IMR-90 (cell line): ENCODE data around the gene SOX8. TPM values are rescaled to one million over a fixed set of nuclear protein-coding genes. Genes with fewer than 3 reads are reported as not detected.

Source experiments
- ATAC-seq: fragments of 200-7000 bp; cut with Tn5 transposase; 2 replicates; pipeline ENCODE4 v1.9.1; 2020; ENCODE audit warnings: low read depth, mild to moderate bottlenecking, moderate library complexity
- BruUV-seq: library from RNA; stranded (reverse); fragments of 400-500 nt; replicated peaks from 2 replicates; lab custom pipeline; 2021; lab: Mats Ljungman, UMichigan
- CTCF ChIA-PET: fragments of 300-600 bp; formaldehyde crosslinking; extraction: SDS; loops from one replicate; lab custom pipeline; 2021; ENCODE audit warnings: antibody characterized with exemption; lab: Yijun Ruan, JAX
- POLR2A ChIA-PET: fragments of 300-600 bp; sonication (Branson Sonifier 250); formaldehyde crosslinking; loops from one replicate; lab custom pipeline; 2022; ENCODE audit warnings: antibody characterized with exemption; ENCODE audit not compliant: unreplicated experiment; lab: Charles Lee
- DNase-seq: peaks from one replicate; pipeline ENCODE4 v3.0.0; 2013
- H2AFZ ChIP-seq: replicated peaks from 2 replicates; pipeline ENCODE3; 2013; ENCODE audit warnings: low read length, mild to moderate bottlenecking; ENCODE audit not compliant: poor library complexity
- H2AK5ac ChIP-seq: 2 replicates; pipeline ENCODE4 v1.6.1; 2013; ENCODE audit warnings: low read depth, low read length, inconsistent platforms
- H2AK9ac ChIP-seq: replicated peaks from 2 replicates; pipeline ENCODE3; 2013; ENCODE audit warnings: mild to moderate bottlenecking, low read depth, low read length, moderate library complexity; ENCODE audit not compliant: poor library complexity
- H2BK120ac ChIP-seq: 2 replicates; pipeline ENCODE4 v1.6.1; 2013; ENCODE audit warnings: low read depth, low read length, inconsistent platforms
- H2BK15ac ChIP-seq: 3 replicates; pipeline ENCODE4 v1.6.1; 2013; ENCODE audit warnings: low read depth, low read length, inconsistent platforms
- H2BK20ac ChIP-seq: 2 replicates; pipeline ENCODE4 v1.6.1; 2013; ENCODE audit warnings: low read depth, mild to moderate bottlenecking, inconsistent platforms, low read length, moderate library complexity
- H2BK5ac ChIP-seq: 2 replicates; pipeline ENCODE4 v1.6.1; 2013; ENCODE audit warnings: mild to moderate bottlenecking, low read depth, low read length, inconsistent platforms; ENCODE audit not compliant: poor library complexity, severe bottlenecking
- H3K14ac ChIP-seq: replicated peaks from 2 replicates; pipeline ENCODE4 v1.6.1; 2013; ENCODE audit warnings: low read depth, low read length, inconsistent platforms
- H3K18ac ChIP-seq: 2 replicates; pipeline ENCODE4 v1.6.1; 2013; ENCODE audit warnings: low read depth, low read length, control low read depth
- H3K23ac ChIP-seq: 2 replicates; pipeline ENCODE4 v1.6.1; 2013; ENCODE audit warnings: low read depth, low read length, inconsistent platforms
- H3K27ac ChIP-seq: 2 replicates; pipeline ENCODE4 v1.5.1; 2013; ENCODE audit warnings: mild to moderate bottlenecking, control low read depth, low read length; ENCODE audit not compliant: insufficient read depth
- H3K27me3 ChIP-seq: 2 replicates; pipeline ENCODE4 v1.6.1; 2013; ENCODE audit warnings: low read length; ENCODE audit not compliant: control insufficient read depth, insufficient read depth
- H3K36me3 ChIP-seq: 2 replicates; pipeline ENCODE4 v1.6.1; 2013; ENCODE audit warnings: low read length, mixed read lengths; ENCODE audit not compliant: control insufficient read depth, insufficient read depth
- H3K4ac ChIP-seq: 2 replicates; pipeline ENCODE4 v1.6.1; 2013; ENCODE audit warnings: low read depth, low read length, inconsistent platforms
- H3K4me1 ChIP-seq: 2 replicates; pipeline ENCODE4 v1.6.1; 2013; ENCODE audit warnings: low read length, mixed read lengths; ENCODE audit not compliant: control insufficient read depth, insufficient read depth
- H3K4me2 ChIP-seq: 2 replicates; pipeline ENCODE4 v1.6.1; 2013; ENCODE audit warnings: low read depth, mild to moderate bottlenecking, control low read depth, low read length, moderate library complexity
- H3K4me3 ChIP-seq: 2 replicates; pipeline ENCODE4 v1.5.1; 2013; ENCODE audit warnings: low read depth, mild to moderate bottlenecking, control low read depth, low read length, moderate library complexity; ENCODE audit not compliant: insufficient read depth
- H3K56ac ChIP-seq: 2 replicates; pipeline ENCODE4 v1.6.1; 2013; ENCODE audit warnings: low read length, inconsistent platforms; ENCODE audit not compliant: insufficient read depth; ENCODE audit errors: extremely low read depth
- H3K79me1 ChIP-seq, 2 experiments: 2 replicates each; pipeline ENCODE4 v1.6.1; 2013; ENCODE audit warnings: low read length in 2 of 2, inconsistent platforms in 1 of 2, low read depth in 1 of 2
- H3K9ac ChIP-seq: 2 replicates; pipeline ENCODE4 v1.6.1; 2013; ENCODE audit warnings: low read depth, low read length, control low read depth
- H3K9me1 ChIP-seq: 2 replicates; pipeline ENCODE4 v1.6.1; 2013; ENCODE audit warnings: low read length, inconsistent platforms; ENCODE audit not compliant: insufficient read depth
- H3K9me3 ChIP-seq: 2 replicates; pipeline ENCODE4 v1.6.1; 2013; ENCODE audit warnings: low read length; ENCODE audit not compliant: control insufficient read depth, insufficient read depth
- H4K20me1 ChIP-seq: 2 replicates; pipeline ENCODE4 v1.6.1; 2013; ENCODE audit warnings: low read length, inconsistent platforms; ENCODE audit not compliant: insufficient read depth
- H4K5ac ChIP-seq: 2 replicates; pipeline ENCODE4 v1.6.1; 2013; ENCODE audit warnings: mild to moderate bottlenecking, low read depth, low read length, control low read depth
- H4K8ac ChIP-seq, 2 experiments: 2 replicates each; pipeline ENCODE4 v1.6.1; 2013; ENCODE audit warnings: low read depth in 2 of 2, low read length in 2 of 2, control low read depth in 1 of 2, inconsistent platforms in 1 of 2
- H4K91ac ChIP-seq: 2 replicates; pipeline ENCODE4 v1.6.1; 2013; ENCODE audit warnings: low read depth, low read length, inconsistent platforms; ENCODE audit not compliant: insufficient read depth
- BHLHE40 ChIP-seq: fragments of 150-350 bp; IDR thresholded peaks from 2 replicates; pipeline ENCODE4 v1.6.1; 2016; ENCODE audit warnings: mild to moderate bottlenecking, low read depth, low read length
- CHD1 ChIP-seq: IDR thresholded peaks from 2 replicates; pipeline ENCODE4 v1.6.1; 2012; ENCODE audit warnings: low read depth, low read length, improper control_type of control experiment
- CTCF ChIP-seq: conservative IDR thresholded peaks from 2 replicates; pipeline ENCODE4 v1.5.1; 2012; ENCODE audit warnings: mild to moderate bottlenecking, low read depth, low read length, improper control_type of control experiment
- ELK1 ChIP-seq: fragments of 150-350 bp; IDR thresholded peaks from 2 replicates; pipeline ENCODE4 v1.6.1; 2016; ENCODE audit warnings: low read depth, mild to moderate bottlenecking, low read length, moderate library complexity, borderline replicate concordance
- MAZ ChIP-seq: IDR thresholded peaks from 2 replicates; pipeline ENCODE4 v1.6.1; 2012; ENCODE audit warnings: low read depth, mild to moderate bottlenecking, low read length, improper control_type of control experiment, moderate library complexity, borderline replicate concordance
- MXI1 ChIP-seq: IDR thresholded peaks from 2 replicates; pipeline ENCODE4 v1.6.1; 2012; ENCODE audit warnings: low read depth, mild to moderate bottlenecking, low read length, moderate library complexity, borderline replicate concordance
- NFE2L2 ChIP-seq: fragments of 150-350 bp; IDR thresholded peaks from 2 replicates; pipeline ENCODE4 v1.6.1; 2016; ENCODE audit warnings: low read depth, mild to moderate bottlenecking, low read length
- POLR2A ChIP-seq: IDR thresholded peaks from 2 replicates; pipeline ENCODE4 v1.6.1; 2012; ENCODE audit warnings: mild to moderate bottlenecking, low read depth, low read length
- RAD21 ChIP-seq: IDR thresholded peaks from 2 replicates; pipeline ENCODE4 v1.6.1; 2012; ENCODE audit warnings: low read length, improper control_type of control experiment
- RCOR1 ChIP-seq: IDR thresholded peaks from 2 replicates; pipeline ENCODE4 v1.6.1; 2012; ENCODE audit warnings: mild to moderate bottlenecking, low read length, improper control_type of control experiment; ENCODE audit not compliant: insufficient replicate concordance
- RFX5 ChIP-seq: IDR thresholded peaks from 2 replicates; pipeline ENCODE4 v1.8.0; 2012; ENCODE audit warnings: low read depth, mild to moderate bottlenecking, low read length, moderate library complexity
- SMC3 ChIP-seq: fragments of 150-350 bp; IDR thresholded peaks from 2 replicates; pipeline ENCODE4 v1.6.1; 2016; ENCODE audit warnings: low read depth, mild to moderate bottlenecking, antibody characterized with exemption, low read length, moderate library complexity
- WGBS, 2 experiments: methylation state at CpG; one replicate each; pipeline versions ENCODE4 v1.1.5 to v1.1.7; 2013; ENCODE audit warnings: missing lambda C conversion rate in 2 of 2; ENCODE audit not compliant: insufficient read length in 1 of 2; ENCODE audit errors: extremely low coverage in 2 of 2; 5-methylcytosine and 5-hydroxymethylcytosine counted together
- dilution Hi-C: fragments of 300-500 bp; cut with HindIII; formaldehyde crosslinking; loops from one replicate; pipeline ENCODE4 v1.14.3; 2018; ENCODE audit warnings: low sequenced_read_pairs; ENCODE audit not compliant: unreplicated experiment
- in situ Hi-C: fragments of 300-500 bp; cut with MboI; formaldehyde crosslinking; loops from 3 replicates; pipeline ENCODE4 v1.14.3; 2019; ENCODE audit warnings: low sequenced_read_pairs, inconsistent platforms, mixed read lengths
- intact Hi-C: fragments of 100-400 bp; cut with micrococcal nuclease; formaldehyde crosslinking; loops from 2 replicates; pipeline ENCODE4 v1.10.0; 2022
- polyA plus RNA-seq, 3 experiments: library from polyadenylated mRNA; depleted of rRNA; stranded (reverse); fragments of >200 nt; gene quantifications; 2 replicates each; pipeline ENCODE4 v1.2.3, GENCODE V29; 2012; ENCODE audit warnings: low replicate concordance in 1 of 3
- total RNA-seq: library from RNA; depleted of rRNA; stranded (reverse); fragments of >200 nt; gene quantifications from 2 replicates; pipeline ENCODE4 v1.2.3, GENCODE V29; 2012

Gene SOX8
- total and polyA plus RNA-seq, 2 of the 4 experiments (the other 2 are of a cell fraction), result under 0.01 to 0.26 TPM

GRCh38 chr16:974001-974601 is 7.5 kb upstream of the SOX8 start:
- Histone ChIP-seq H2BK5ac (no peak overlapping the region), H3K9me1 (peaks cover 7% of the 10 kb centered on the region), H3K4me3 (no peak overlapping the region), H2BK120ac (no peak overlapping the region), H3K27me3 (peaks cover 57% of the 10 kb centered on the region), H3K4me2 (no peak overlapping the region), H3K23ac (no peak overlapping the region), H3K4ac (no peak overlapping the region), H3K79me1 (peaks cover 8 to 11% of the 10 kb centered on the region in 2 experiments), H3K4me1 (peaks cover 8% of the 10 kb centered on the region), H3K9ac (no peak overlapping the region), H2AK5ac (no peak overlapping the region), H4K91ac (no peak overlapping the region), H3K14ac (no peak overlapping the region), H3K9me3 (peaks cover 7% of the 10 kb centered on the region; the same call in 1 of the 2 replicates), H2BK20ac (no peak overlapping the region), H4K20me1 (no peaks in the 10 kb centered on the region; the same call in 1 of the 2 replicates), H2BK15ac (no peak overlapping the region), H3K18ac (no peak overlapping the region), H2AK9ac (no peak overlapping the region), H2AFZ (peak overlapping the region; percentile 32), H3K56ac (no peak overlapping the region), H4K8ac (no peak overlapping the region), H3K27ac (no peak overlapping the region), H4K5ac (no peak overlapping the region), H3K36me3 (no peaks in the 10 kb centered on the region)
- DNase-seq (no peak), ATAC-seq (no peak)
- 40% methylated on average over 1 of the region's 21 CpGs; no CpG with 5 or more reads in 1 of the 2 experiments for WGBS, 2 experiments
- no TSS peak for BruUV-seq
- in situ Hi-C loops, result no loop called here
- intact Hi-C loops, result no loop called here
- dilution Hi-C loops, result no loop called here
- TF ChIP-seq RCOR1 (no peak), SMC3 (no peak), RAD21 (no peak), CTCF (no peak), BHLHE40 (no peak), MAZ (no peak), POLR2A (no peak), NFE2L2 (no peak), CHD1 (no peak), RFX5 (no peak), MXI1 (no peak), ELK1 (no peak)
- ChIA-PET CTCF (no interaction called here), POLR2A (no interaction called here)
